ENCODE measurements around the gene MT1E. TPM values are rescaled to one million over a fixed set of nuclear protein-coding genes. Genes with fewer than 3 reads are reported as not detected.

MT1E gene
- total and polyA plus RNA-seq, 11 donors, result 33.3 to 192 (median 103) TPM

- intact Hi-C loops (cut with DNase I), result loop anchor here in 2 of 10 donors (1.0 to 2.0 kb wide), 2 partner anchors 25 to 51 kb away; partner anchors contain the start of gene MT1X (in 1 of the 2)
Measured at GRCh38 chr16:56631832-56632155, 6.2 kb downstream of the MT1E start.

DNA sequence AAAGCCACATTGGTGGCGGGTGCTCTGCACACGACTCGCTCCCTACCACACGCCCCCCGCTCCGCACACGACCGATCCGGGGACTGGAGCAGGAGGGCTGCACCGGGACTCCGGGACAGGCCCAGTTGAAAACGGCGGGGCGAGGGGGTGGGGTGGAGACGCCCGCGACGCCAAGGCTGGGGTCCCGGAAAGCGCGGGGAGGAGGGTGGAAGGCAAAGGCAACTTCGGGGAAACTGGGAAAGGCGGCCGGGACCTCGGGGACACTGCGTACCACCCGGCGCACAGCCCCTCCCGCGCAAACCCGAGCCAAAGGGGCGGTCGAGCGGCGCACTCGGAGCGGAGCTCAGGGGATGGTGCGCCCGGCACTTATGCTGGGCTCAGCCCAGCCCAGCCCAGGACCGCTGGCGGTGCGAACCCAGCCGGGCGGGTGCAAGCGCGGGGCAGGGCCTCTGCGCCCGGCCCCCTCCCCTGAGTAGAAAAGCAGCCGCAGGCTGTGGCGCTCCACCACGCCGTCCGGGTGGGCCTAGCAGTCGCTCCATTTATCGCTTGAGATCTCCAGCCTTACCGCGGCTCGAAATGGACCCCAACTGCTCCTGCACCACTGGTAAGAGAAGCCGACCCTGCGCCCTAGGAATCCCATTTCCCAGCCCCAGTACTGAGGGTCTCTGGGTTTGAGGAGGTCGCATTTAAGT is 6.7 kb downstream of the MT1E start, which contains the start of gene MT1M:
Gene MT1M (plus strand): TSS at position 504 of the 692 bp plus-strand sequence. CDS start 73 bp downstream, at position 577.
- intact Hi-C loops (cut with DNase I), result loop anchor here in 2 of 10 donors (1.0 to 2.0 kb wide), 2 partner anchors 26 to 50 kb away; partner anchors contain the start of gene MT1X (in 1 of the 2)
- H3K27me3 ChIP-seq, result peaks cover 0 to 55% (median 19%) of the 10 kb centered on the region in 9 donors

More at GRCh38 chr16:56631832-56632155, 6.2 kb downstream of the MT1E start:
- ATAC-seq, result peak in 1 of 4 donors; percentile 41
- no peak for TF ChIP-seq CTCF (IDR thresholded peaks at IDR 0.05)
- TF ChIP-seq POLR2A (IDR thresholded peaks at IDR 0.05), result no peak
- H3K27ac ChIP-seq, result peak overlapping the region; percentile 25 to 81 (median 72)
- peak overlapping the region; percentile 28 to 75 (median 58) for H3K4me3 ChIP-seq
- H3K36me3 ChIP-seq, result no peaks in the 10 kb centered on the region
- peaks cover 0 to 50% (median 19%) of the 10 kb centered on the region in 9 donors for H3K27me3 ChIP-seq
- no peaks in the 10 kb centered on the region for H3K9me3 ChIP-seq
- 23 to 30% (median 25%) methylated on average over 14 of the region's 14 CpGs for WGBS, 4 donors
- no peak for DNase-seq
- H3K4me1 ChIP-seq, result peaks cover 0 to 36% (median 11%) of the 10 kb centered on the region in 12 donors

DNA sequence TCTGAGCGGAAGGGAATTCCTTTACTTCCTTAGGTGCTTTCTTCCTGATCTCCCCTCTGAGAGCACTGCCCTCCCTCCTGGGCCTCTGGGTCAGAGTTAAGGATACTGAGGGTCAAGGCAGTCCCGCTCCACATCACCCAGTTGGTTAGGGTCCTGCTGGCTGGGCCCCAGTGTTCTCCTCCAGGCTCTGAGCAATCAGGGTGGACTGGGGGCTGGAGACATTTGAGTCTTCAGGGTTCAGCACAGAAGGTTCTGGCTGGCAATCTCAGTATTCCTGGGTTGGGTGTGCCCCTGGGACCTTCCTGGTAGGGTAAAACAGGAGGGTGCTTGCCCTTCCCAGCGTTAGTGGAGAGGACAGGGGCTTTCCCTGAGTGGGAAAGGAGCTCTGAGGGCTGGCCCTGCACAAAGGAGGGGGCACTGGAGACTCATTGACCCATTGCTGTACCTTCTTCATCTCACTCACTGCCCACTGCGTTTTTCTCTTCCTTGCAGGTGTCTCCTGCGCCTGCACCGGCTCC is 7.3 kb downstream of the MT1E start:
- peak overlapping the region in 11 of 12 donors; percentile 25 to 81 (median 75) for H3K27ac ChIP-seq
- TF ChIP-seq CTCF (IDR thresholded peaks at IDR 0.05), result no peak
- no peak for TF ChIP-seq POLR2A (IDR thresholded peaks at IDR 0.05)
- H3K9me3 ChIP-seq, result no peaks in the 10 kb centered on the region
- DNase-seq, result no peak
- intact Hi-C loops (cut with DNase I), result loop anchor here in 2 of 10 donors (1.0 to 2.0 kb wide), 2 partner anchors 26 to 49 kb away; partner anchors contain the start of gene MT1X (in 1 of the 2)
- no peaks in the 10 kb centered on the region for H3K36me3 ChIP-seq
- H3K4me1 ChIP-seq, result peaks cover 0 to 31% (median 9%) of the 10 kb centered on the region in 12 donors
- WGBS, 4 donors, result 39 to 75% (median 61%) methylated on average over 5 to 6 of the region's 6 CpGs
- ATAC-seq, result no peak
- H3K4me3 ChIP-seq, result peak overlapping the region; percentile 28 to 75 (median 58)
- peaks cover 0 to 59% (median 19%) of the 10 kb centered on the region in 9 donors for H3K27me3 ChIP-seq

More for the DNA sequence above, 6.7 kb downstream of the MT1E start, which contains the start of gene MT1M:
- no peak for TF ChIP-seq CTCF (IDR thresholded peaks at IDR 0.05)
- peak in 1 of 2 donors; percentile 51 for TF ChIP-seq POLR2A (IDR thresholded peaks at IDR 0.05)
- DNase-seq, result peak; percentile 44 to 79 (median 72)
- peak within 1 kb of the TSS; percentile 28 to 75 (median 58) for H3K4me3 ChIP-seq
- peaks cover 0 to 31% (median 8%) of the 10 kb centered on the region in 12 donors for H3K4me1 ChIP-seq
- ATAC-seq, result peak; percentile 68 to 85 (median 79)
- peak within 1 kb of the TSS; percentile 25 to 81 (median 72) for H3K27ac ChIP-seq
- 1% methylated on average over 36 to 61 of the region's 61 CpGs for WGBS, 4 donors
- no peaks in the 10 kb centered on the region for H3K9me3 ChIP-seq
- H3K36me3 ChIP-seq, result no peaks in the 10 kb centered on the region

GRCh38 chr16:56633535-56633934 is 8.0 kb downstream of the MT1E start:
- no peaks in the 10 kb centered on the region for H3K9me3 ChIP-seq
- peaks cover 0 to 37% (median 12%) of the 10 kb centered on the region in 12 donors for H3K4me1 ChIP-seq
- peaks cover 0 to 66% (median 22%) of the 10 kb centered on the region in 9 donors for H3K27me3 ChIP-seq
- ATAC-seq (no peak), DNase-seq (no peak)
- TF ChIP-seq POLR2A (IDR thresholded peaks at IDR 0.05), result no peak
- no peak for TF ChIP-seq CTCF (IDR thresholded peaks at IDR 0.05)
- peak overlapping the region in 1 of 12 donors; percentile 68 for H3K27ac ChIP-seq
- WGBS, 4 donors, result 57 to 83% (median 76%) methylated on average over 7 of the region's 7 CpGs
- intact Hi-C loops (cut with DNase I), result loop anchor here in 1 of 10 donors (2.0 kb wide), 1 partner anchor 27 kb away; no protein-coding TSS in a partner anchor
- H3K36me3 ChIP-seq, result no peaks in the 10 kb centered on the region
- peak overlapping the region in 8 of 12 donors; percentile 46 to 75 (median 60) for H3K4me3 ChIP-seq
